Small intestine (tissue), 7 donors: ENCODE data around the gene CACNA2D3. TPM values are rescaled to one million over a fixed set of nuclear protein-coding genes. Genes with fewer than 3 reads are reported as not detected.

ENCODE experiments used
- DNase-seq, 2 donors: peaks; one replicate each; pipeline versions ENCODE4 v3.0.0 to v3.0.0-alpha.2; 2013
- FAIRE-seq: peaks from 2 replicates; lab custom pipeline; 2012; peaks lifted over from hg19 to GRCh38; lab: Jason Lieb, UNC
- H3K27ac ChIP-seq, 3 donors: one replicate each; pipeline ENCODE4 v1.5.1; 2013; ENCODE audit warnings: low read length in 2 of 3, mild to moderate bottlenecking in 2 of 3, control low read depth in 1 of 3, inconsistent platforms in 1 of 3, low read depth in 1 of 3, moderate library complexity in 1 of 3
- H3K27me3 ChIP-seq, 3 donors: one replicate each; pipeline ENCODE4 v1.6.1; 2013; ENCODE audit warnings: low read length in 3 of 3, inconsistent platforms in 1 of 3; ENCODE audit not compliant: control insufficient read depth in 3 of 3, insufficient read depth in 3 of 3
- H3K36me3 ChIP-seq, 3 donors: one replicate each; pipeline ENCODE4 v1.6.1; 2013; ENCODE audit warnings: low read length in 3 of 3, inconsistent platforms in 1 of 3, low read depth in 1 of 3, mild to moderate bottlenecking in 1 of 3, moderate library complexity in 1 of 3; ENCODE audit not compliant: control insufficient read depth in 3 of 3, insufficient read depth in 2 of 3
- H3K4me1 ChIP-seq, 3 donors: one replicate each; pipeline ENCODE4 v1.6.1; 2013; ENCODE audit warnings: low read length in 2 of 3, inconsistent platforms in 1 of 3, low read depth in 1 of 3, mild to moderate bottlenecking in 1 of 3, moderate library complexity in 1 of 3; ENCODE audit not compliant: control insufficient read depth in 3 of 3, insufficient read depth in 2 of 3
- H3K4me3 ChIP-seq, 3 donors: one replicate each; pipeline ENCODE4 v1.5.1; 2013; ENCODE audit warnings: low read length in 3 of 3, control low read depth in 1 of 3, inconsistent platforms in 1 of 3, low read depth in 1 of 3, mild to moderate bottlenecking in 1 of 3, moderate library complexity in 1 of 3
- H3K9me3 ChIP-seq, 2 donors: one replicate each; pipeline ENCODE4 v1.6.1; 2013; ENCODE audit warnings: low read depth in 1 of 2, low read length in 1 of 2; ENCODE audit not compliant: control insufficient read depth in 2 of 2, insufficient read depth in 1 of 2
- WGBS, 3 donors: extraction: QIAGEN DNeasy Blood & Tissue Kit; methylation state at CpG; one replicate each; pipeline ENCODE4 v1.1.7; 2013; 5-methylcytosine and 5-hydroxymethylcytosine counted together
- polyA plus RNA-seq, 4 donors: library from polyadenylated mRNA; stranded (reverse) in 3 of 4; unstranded in 1 of 4; fragments of 200-250 nt in 3 of 4; fragments of 120-200 nt in 1 of 4; gene quantifications; one replicate each; pipeline versions ENCODE4 v1.2.1 to v1.2.3, GENCODE V29; 2013
- donor health status: healthy with polysubstance abuse.
- donor health status: control.
- donor health status: control.
- donor health status: Bipolar disorder and iron deficiency.
- donor health status: healthy.

The CACNA2D3 gene
- polyA plus RNA-seq, 4 donors: 0.27 to 0.61 TPM; not detected in 2

GRCh38 chr3:54761637-54762036 lies 639.3 kb downstream of the CACNA2D3 start:
- H3K4me1 ChIP-seq: no peaks in the 10 kb centered on the region
- 70 to 78% (median 71%) methylated on average over 1 of the region's 1 CpG for WGBS, 3 donors

GRCh38 chr3:54764911-54765310 lies 642.6 kb downstream of the CACNA2D3 start:
- FAIRE-seq: no peak
- Histone ChIP-seq H3K27me3 (no peaks in the 10 kb centered on the region), H3K27ac (no peak overlapping the region), H3K9me3 (no peaks in the 10 kb centered on the region), H3K4me3 (no peak overlapping the region), H3K4me1 (no peaks in the 10 kb centered on the region), H3K36me3 (no peaks in the 10 kb centered on the region)
- no peak for DNase-seq

More at GRCh38 chr3:54761637-54762036, 639.3 kb downstream of the CACNA2D3 start:
- no peaks in the 10 kb centered on the region for H3K9me3 ChIP-seq
- FAIRE-seq: no peak
- H3K36me3 ChIP-seq: no peaks in the 10 kb centered on the region
- no peaks in the 10 kb centered on the region for H3K27me3 ChIP-seq
- H3K27ac ChIP-seq: no peak overlapping the region
- H3K4me3 ChIP-seq: no peak overlapping the region
- DNase-seq: no peak

GRCh38 chr3:54771050-54771449 lies 648.7 kb downstream of the CACNA2D3 start:
- Histone ChIP-seq H3K9me3 (no peaks in the 10 kb centered on the region), H3K4me1 (no peaks in the 10 kb centered on the region), H3K36me3 (no peaks in the 10 kb centered on the region), H3K27ac (no peak overlapping the region), H3K4me3 (no peak overlapping the region), H3K27me3 (no peaks in the 10 kb centered on the region)
- 71 to 82% (median 75%) methylated on average over 2 of the region's 2 CpGs for WGBS, 3 donors
- DNase-seq: no peak
- no peak for FAIRE-seq

DNA sequence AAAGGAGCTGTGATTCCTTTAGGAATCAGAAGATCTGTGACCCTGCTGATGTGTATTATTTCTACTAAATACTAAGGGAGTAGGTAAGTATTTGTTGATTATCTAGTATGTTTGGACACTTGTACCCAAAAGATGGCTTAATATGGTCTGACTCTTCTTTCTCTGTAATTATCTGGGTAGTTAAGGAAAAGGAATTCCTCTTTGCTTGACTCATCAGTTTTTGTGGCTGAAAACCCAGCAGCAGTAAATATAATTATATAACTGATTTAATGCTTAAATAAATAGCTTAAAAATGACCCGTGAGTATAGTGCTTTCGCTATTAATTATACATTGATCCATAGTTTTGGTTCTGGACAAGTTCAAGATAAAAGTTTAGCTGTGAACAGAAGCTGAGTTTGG lies 649.7 kb downstream of the CACNA2D3 start:
- FAIRE-seq: no peak

GRCh38 chr3:54772746-54773145 lies 650.4 kb downstream of the CACNA2D3 start:
- H3K27ac ChIP-seq: no peak overlapping the region
- DNase-seq (no peak), FAIRE-seq (no peak)
- H3K27me3 ChIP-seq: no peaks in the 10 kb centered on the region
- no peaks in the 10 kb centered on the region for H3K4me1 ChIP-seq
- H3K36me3 ChIP-seq: no peaks in the 10 kb centered on the region
- 84 to 95% (median 85%) methylated on average over 2 of the region's 2 CpGs for WGBS, 3 donors
- H3K9me3 ChIP-seq: no peaks in the 10 kb centered on the region
- H3K4me3 ChIP-seq: no peak overlapping the region

More for the DNA sequence above, 649.7 kb downstream of the CACNA2D3 start:
- no peaks in the 10 kb centered on the region for H3K4me1 ChIP-seq
- no peaks in the 10 kb centered on the region for H3K27me3 ChIP-seq
- no peak overlapping the region for H3K27ac ChIP-seq
- no peak overlapping the region for H3K4me3 ChIP-seq
- no peak for DNase-seq
- H3K36me3 ChIP-seq: no peaks in the 10 kb centered on the region
- WGBS, 3 donors: 77 to 90% (median 85%) methylated on average over 2 of the region's 2 CpGs
- H3K9me3 ChIP-seq: no peaks in the 10 kb centered on the region

DNA sequence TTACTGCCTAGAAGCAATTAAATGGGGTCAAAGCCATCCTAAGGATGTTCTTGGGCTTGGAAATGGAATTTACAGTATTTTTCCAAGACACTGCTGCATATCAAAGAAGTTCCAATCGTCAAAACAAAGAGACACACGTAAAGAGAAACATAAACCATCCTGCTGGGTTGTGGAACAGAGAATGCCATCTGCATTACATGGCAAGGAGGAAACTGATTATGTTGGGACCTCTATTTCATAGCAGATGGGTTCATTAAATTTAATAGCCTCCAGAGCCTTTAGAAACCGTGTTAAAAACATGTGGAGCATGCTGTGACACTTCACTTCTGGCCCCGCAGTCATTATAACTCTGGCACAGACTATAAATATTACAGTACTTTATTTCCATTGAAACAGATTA lies 650.9 kb downstream of the CACNA2D3 start:
- no peaks in the 10 kb centered on the region for H3K4me1 ChIP-seq
- no peak for FAIRE-seq
- H3K27me3 ChIP-seq: no peaks in the 10 kb centered on the region

DNA sequence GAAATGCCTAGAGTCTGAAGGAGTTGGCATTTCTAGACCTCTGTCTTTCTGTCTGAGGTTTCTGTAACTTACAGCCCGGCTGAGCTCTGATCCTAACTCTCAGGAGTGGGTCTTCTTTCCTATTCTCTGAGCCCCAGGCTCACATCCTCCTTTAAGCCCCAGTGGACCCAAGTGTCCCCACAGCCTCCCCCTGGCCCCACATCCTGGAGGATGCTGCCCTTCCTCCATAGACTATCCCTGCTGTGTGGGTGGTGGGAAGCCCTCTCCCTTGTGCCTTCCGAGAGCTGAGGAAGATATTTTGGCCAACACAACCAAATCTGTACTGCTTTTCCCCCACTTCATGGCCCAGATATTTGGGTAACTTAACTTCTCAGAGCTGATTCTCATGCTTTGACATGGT lies 654.2 kb downstream of the CACNA2D3 start:
- no peak for DNase-seq
- H3K27ac ChIP-seq: no peak overlapping the region
- no peaks in the 10 kb centered on the region for H3K4me1 ChIP-seq
- 89 to 97% (median 89%) methylated on average over 2 of the region's 2 CpGs for WGBS, 3 donors
- no peaks in the 10 kb centered on the region for H3K9me3 ChIP-seq
- no peak for FAIRE-seq
- H3K36me3 ChIP-seq: no peaks in the 10 kb centered on the region
- H3K4me3 ChIP-seq: no peak overlapping the region
- H3K27me3 ChIP-seq: no peaks in the 10 kb centered on the region

More for the DNA sequence above, 650.9 kb downstream of the CACNA2D3 start:
- DNase-seq: no peak
- H3K36me3 ChIP-seq: no peaks in the 10 kb centered on the region
- H3K27ac ChIP-seq: no peak overlapping the region
- 62 to 88% (median 65%) methylated on average over 4 of the region's 4 CpGs for WGBS, 3 donors
- H3K9me3 ChIP-seq: no peaks in the 10 kb centered on the region
- no peak overlapping the region for H3K4me3 ChIP-seq

DNA sequence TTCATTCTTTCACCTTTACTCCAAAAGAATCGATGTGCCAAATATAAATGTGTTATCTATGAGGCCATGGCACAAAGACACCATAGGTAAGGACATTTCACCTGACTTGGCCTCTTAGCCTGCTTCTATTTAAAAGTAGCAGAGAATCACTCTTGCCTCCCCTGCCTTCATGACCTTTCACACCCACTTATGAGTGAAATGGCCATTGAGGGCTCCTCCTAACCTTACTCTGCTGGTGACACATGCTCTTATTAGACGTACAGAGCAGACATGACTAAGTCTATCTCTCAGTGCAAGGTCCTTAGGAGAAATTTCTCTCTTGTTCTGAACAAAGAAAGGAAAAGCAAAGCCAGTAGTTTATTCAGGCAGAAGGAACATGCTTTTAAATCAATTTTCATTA lies 654.8 kb downstream of the CACNA2D3 start:
- no peak for FAIRE-seq
- Histone ChIP-seq H3K36me3 (no peaks in the 10 kb centered on the region), H3K27me3 (no peaks in the 10 kb centered on the region), H3K4me3 (no peak overlapping the region), H3K4me1 (no peaks in the 10 kb centered on the region), H3K27ac (no peak overlapping the region), H3K9me3 (no peaks in the 10 kb centered on the region)
- DNase-seq: peak in 1 of 2 donors; percentile 13
- WGBS, 3 donors: 43 to 70% (median 58%) methylated on average over 2 of the region's 2 CpGs

GRCh38 chr3:54780336-54780735 lies 658.0 kb downstream of the CACNA2D3 start:
- Histone ChIP-seq H3K36me3 (no peaks in the 10 kb centered on the region), H3K4me3 (no peak overlapping the region), H3K27me3 (no peaks in the 10 kb centered on the region), H3K4me1 (no peaks in the 10 kb centered on the region), H3K9me3 (no peaks in the 10 kb centered on the region), H3K27ac (no peak overlapping the region)
- no peak for DNase-seq
- no peak for FAIRE-seq
